IMR-90 (cell line): Measurements from ENCODE around the gene BECN2. TPM values are rescaled to one million over a fixed set of nuclear protein-coding genes. Genes with fewer than 3 reads are reported as not detected.
A peak's percentile ranks its signal among the peaks of the same experiment; 100 is the strongest.

Experiments
- ATAC-seq: fragments of 200-7000 bp; cut with Tn5 transposase; 2 replicates; pipeline ENCODE4 v1.9.1; 2020; ENCODE audit warnings: low read depth, mild to moderate bottlenecking, moderate library complexity
- BruUV-seq: library from RNA; stranded (reverse); fragments of 400-500 nt; replicated peaks from 2 replicates; lab custom pipeline; 2021; lab: Mats Ljungman, UMichigan
- CTCF ChIA-PET: fragments of 300-600 bp; formaldehyde crosslinking; extraction: SDS; loops from one replicate; lab custom pipeline; 2021; ENCODE audit warnings: antibody characterized with exemption; lab: Yijun Ruan, JAX
- POLR2A ChIA-PET: fragments of 300-600 bp; sonication (Branson Sonifier 250); formaldehyde crosslinking; loops from one replicate; lab custom pipeline; 2022; ENCODE audit warnings: antibody characterized with exemption; ENCODE audit not compliant: unreplicated experiment; lab: Charles Lee
- DNase-seq: peaks from one replicate; pipeline ENCODE4 v3.0.0; 2013
- H2AFZ ChIP-seq: replicated peaks from 2 replicates; pipeline ENCODE3; 2013; ENCODE audit warnings: low read length, mild to moderate bottlenecking; ENCODE audit not compliant: poor library complexity
- H2AK5ac ChIP-seq: 2 replicates; pipeline ENCODE4 v1.6.1; 2013; ENCODE audit warnings: low read depth, low read length, inconsistent platforms
- H2AK9ac ChIP-seq: replicated peaks from 2 replicates; pipeline ENCODE3; 2013; ENCODE audit warnings: mild to moderate bottlenecking, low read depth, low read length, moderate library complexity; ENCODE audit not compliant: poor library complexity
- H2BK120ac ChIP-seq: 2 replicates; pipeline ENCODE4 v1.6.1; 2013; ENCODE audit warnings: low read depth, low read length, inconsistent platforms
- H2BK15ac ChIP-seq: 3 replicates; pipeline ENCODE4 v1.6.1; 2013; ENCODE audit warnings: low read depth, low read length, inconsistent platforms
- H2BK20ac ChIP-seq: 2 replicates; pipeline ENCODE4 v1.6.1; 2013; ENCODE audit warnings: low read depth, mild to moderate bottlenecking, inconsistent platforms, low read length, moderate library complexity
- H2BK5ac ChIP-seq: 2 replicates; pipeline ENCODE4 v1.6.1; 2013; ENCODE audit warnings: mild to moderate bottlenecking, low read depth, low read length, inconsistent platforms; ENCODE audit not compliant: poor library complexity, severe bottlenecking
- H3K14ac ChIP-seq: replicated peaks from 2 replicates; pipeline ENCODE4 v1.6.1; 2013; ENCODE audit warnings: low read depth, low read length, inconsistent platforms
- H3K18ac ChIP-seq: 2 replicates; pipeline ENCODE4 v1.6.1; 2013; ENCODE audit warnings: low read depth, low read length, control low read depth
- H3K23ac ChIP-seq: 2 replicates; pipeline ENCODE4 v1.6.1; 2013; ENCODE audit warnings: low read depth, low read length, inconsistent platforms
- H3K27ac ChIP-seq: 2 replicates; pipeline ENCODE4 v1.5.1; 2013; ENCODE audit warnings: mild to moderate bottlenecking, control low read depth, low read length; ENCODE audit not compliant: insufficient read depth
- H3K27me3 ChIP-seq: 2 replicates; pipeline ENCODE4 v1.6.1; 2013; ENCODE audit warnings: low read length; ENCODE audit not compliant: control insufficient read depth, insufficient read depth
- H3K36me3 ChIP-seq: 2 replicates; pipeline ENCODE4 v1.6.1; 2013; ENCODE audit warnings: low read length, mixed read lengths; ENCODE audit not compliant: control insufficient read depth, insufficient read depth
- H3K4ac ChIP-seq: 2 replicates; pipeline ENCODE4 v1.6.1; 2013; ENCODE audit warnings: low read depth, low read length, inconsistent platforms
- H3K4me1 ChIP-seq: 2 replicates; pipeline ENCODE4 v1.6.1; 2013; ENCODE audit warnings: low read length, mixed read lengths; ENCODE audit not compliant: control insufficient read depth, insufficient read depth
- H3K4me2 ChIP-seq: 2 replicates; pipeline ENCODE4 v1.6.1; 2013; ENCODE audit warnings: low read depth, mild to moderate bottlenecking, control low read depth, low read length, moderate library complexity
- H3K4me3 ChIP-seq: 2 replicates; pipeline ENCODE4 v1.5.1; 2013; ENCODE audit warnings: low read depth, mild to moderate bottlenecking, control low read depth, low read length, moderate library complexity; ENCODE audit not compliant: insufficient read depth
- H3K56ac ChIP-seq: 2 replicates; pipeline ENCODE4 v1.6.1; 2013; ENCODE audit warnings: low read length, inconsistent platforms; ENCODE audit not compliant: insufficient read depth; ENCODE audit errors: extremely low read depth
- H3K79me1 ChIP-seq, 2 experiments: 2 replicates each; pipeline ENCODE4 v1.6.1; 2013; ENCODE audit warnings: low read length in 2 of 2, inconsistent platforms in 1 of 2, low read depth in 1 of 2
- H3K9ac ChIP-seq: 2 replicates; pipeline ENCODE4 v1.6.1; 2013; ENCODE audit warnings: low read depth, low read length, control low read depth
- H3K9me1 ChIP-seq: 2 replicates; pipeline ENCODE4 v1.6.1; 2013; ENCODE audit warnings: low read length, inconsistent platforms; ENCODE audit not compliant: insufficient read depth
- H3K9me3 ChIP-seq: 2 replicates; pipeline ENCODE4 v1.6.1; 2013; ENCODE audit warnings: low read length; ENCODE audit not compliant: control insufficient read depth, insufficient read depth
- H4K20me1 ChIP-seq: 2 replicates; pipeline ENCODE4 v1.6.1; 2013; ENCODE audit warnings: low read length, inconsistent platforms; ENCODE audit not compliant: insufficient read depth
- H4K5ac ChIP-seq: 2 replicates; pipeline ENCODE4 v1.6.1; 2013; ENCODE audit warnings: mild to moderate bottlenecking, low read depth, low read length, control low read depth
- H4K8ac ChIP-seq, 2 experiments: 2 replicates each; pipeline ENCODE4 v1.6.1; 2013; ENCODE audit warnings: low read depth in 2 of 2, low read length in 2 of 2, control low read depth in 1 of 2, inconsistent platforms in 1 of 2
- H4K91ac ChIP-seq: 2 replicates; pipeline ENCODE4 v1.6.1; 2013; ENCODE audit warnings: low read depth, low read length, inconsistent platforms; ENCODE audit not compliant: insufficient read depth
- CTCF ChIP-seq: conservative IDR thresholded peaks from 2 replicates; pipeline ENCODE4 v1.5.1; 2012; ENCODE audit warnings: mild to moderate bottlenecking, low read depth, low read length, improper control_type of control experiment
- FOS ChIP-seq: fragments of 150-350 bp; IDR thresholded peaks from 2 replicates; pipeline ENCODE4 v1.6.1; 2016; ENCODE audit warnings: low read depth, low read length
- MAFK ChIP-seq: IDR thresholded peaks from 2 replicates; pipeline ENCODE4 v1.6.1; 2012; ENCODE audit warnings: low read depth, low read length, improper control_type of control experiment
- MAZ ChIP-seq: IDR thresholded peaks from 2 replicates; pipeline ENCODE4 v1.6.1; 2012; ENCODE audit warnings: low read depth, mild to moderate bottlenecking, low read length, improper control_type of control experiment, moderate library complexity, borderline replicate concordance
- MXI1 ChIP-seq: IDR thresholded peaks from 2 replicates; pipeline ENCODE4 v1.6.1; 2012; ENCODE audit warnings: low read depth, mild to moderate bottlenecking, low read length, moderate library complexity, borderline replicate concordance
- POLR2A ChIP-seq: IDR thresholded peaks from 2 replicates; pipeline ENCODE4 v1.6.1; 2012; ENCODE audit warnings: mild to moderate bottlenecking, low read depth, low read length
- RCOR1 ChIP-seq: IDR thresholded peaks from 2 replicates; pipeline ENCODE4 v1.6.1; 2012; ENCODE audit warnings: mild to moderate bottlenecking, low read length, improper control_type of control experiment; ENCODE audit not compliant: insufficient replicate concordance
- RFX5 ChIP-seq: IDR thresholded peaks from 2 replicates; pipeline ENCODE4 v1.8.0; 2012; ENCODE audit warnings: low read depth, mild to moderate bottlenecking, low read length, moderate library complexity
- USF2 ChIP-seq: fragments of 150-350 bp; IDR thresholded peaks from 2 replicates; pipeline ENCODE4 v1.6.1; 2017; ENCODE audit warnings: mild to moderate bottlenecking, antibody characterized with exemption, low read length, low read depth
- WGBS, 2 experiments: methylation state at CpG; one replicate each; pipeline versions ENCODE4 v1.1.5 to v1.1.7; 2013; ENCODE audit warnings: missing lambda C conversion rate in 2 of 2; ENCODE audit not compliant: insufficient read length in 1 of 2; ENCODE audit errors: extremely low coverage in 2 of 2; 5-methylcytosine and 5-hydroxymethylcytosine counted together
- dilution Hi-C: fragments of 300-500 bp; cut with HindIII; formaldehyde crosslinking; loops from one replicate; pipeline ENCODE4 v1.14.3; 2018; ENCODE audit warnings: low sequenced_read_pairs; ENCODE audit not compliant: unreplicated experiment
- in situ Hi-C: fragments of 300-500 bp; cut with MboI; formaldehyde crosslinking; loops from 3 replicates; pipeline ENCODE4 v1.14.3; 2019; ENCODE audit warnings: low sequenced_read_pairs, inconsistent platforms, mixed read lengths
- intact Hi-C: fragments of 100-400 bp; cut with micrococcal nuclease; formaldehyde crosslinking; loops from 2 replicates; pipeline ENCODE4 v1.10.0; 2022
- polyA plus RNA-seq, 3 experiments: library from polyadenylated mRNA; depleted of rRNA; stranded (reverse); fragments of >200 nt; gene quantifications; 2 replicates each; pipeline ENCODE4 v1.2.3, GENCODE V29; 2012; ENCODE audit warnings: low replicate concordance in 1 of 3
- total RNA-seq: library from RNA; depleted of rRNA; stranded (reverse); fragments of >200 nt; gene quantifications from 2 replicates; pipeline ENCODE4 v1.2.3, GENCODE V29; 2012

BECN2 gene
- total and polyA plus RNA-seq, 2 of the 4 experiments (the other 2 are of a cell fraction): not detected

- Histone ChIP-seq H3K18ac (no peak overlapping the region), H2AK5ac (no peak overlapping the region), H3K36me3 (no peaks in the 10 kb centered on the region), H3K9me3 (no peaks in the 10 kb centered on the region), H3K9me1 (no peaks in the 10 kb centered on the region), H4K91ac (no peak overlapping the region), H3K4me2 (no peak overlapping the region), H3K14ac (no peak overlapping the region), H4K5ac (no peak overlapping the region), H2AFZ (peak overlapping the region; percentile 61), H3K27me3 (no peaks in the 10 kb centered on the region), H3K56ac (no peak overlapping the region), H3K4me3 (no peak overlapping the region), H2BK15ac (no peak overlapping the region), H2BK120ac (no peak overlapping the region), H2BK20ac (no peak overlapping the region), H4K8ac (no peak overlapping the region), H4K20me1 (no peaks in the 10 kb centered on the region), H3K27ac (no peak overlapping the region), H3K4ac (no peak overlapping the region), H2AK9ac (no peak overlapping the region), H2BK5ac (no peak overlapping the region), H3K9ac (no peak overlapping the region), H3K4me1 (no peaks in the 10 kb centered on the region), H3K79me1 (no peaks in the 10 kb centered on the region), H3K23ac (no peak overlapping the region)
- dilution Hi-C loops: no loop called here
- no TSS peak for BruUV-seq
- DNase-seq (no peak), ATAC-seq (no peak)
- ChIA-PET CTCF (interaction anchor here (0.7 kb wide), 1 partner anchor 322 kb away, joined by 3 read pairs; no protein-coding TSS in a partner anchor), POLR2A (no interaction called here)
- no CpG with 5 or more reads among the region's 6 CpGs for WGBS, 2 experiments
- in situ Hi-C loops: no loop called here
- intact Hi-C loops: no loop called here
- no peak for TF ChIP-seq USF2
- TF ChIP-seq RFX5: no peak
- TF ChIP-seq FOS: no peak
- TF ChIP-seq MAFK: no peak
- TF ChIP-seq POLR2A: no peak
- no peak for TF ChIP-seq MXI1
- TF ChIP-seq RCOR1: no peak
- no peak for TF ChIP-seq CTCF
- no peak for TF ChIP-seq MAZ
These were observed 24.7 kb upstream of the BECN2 start for GRCh38 chr1:241932845-241933244.
